B cell (primary cell): ENCODE data around the gene TBX20. TPM values are rescaled to one million over a fixed set of nuclear protein-coding genes. Genes with fewer than 3 reads are reported as not detected.

Experiments used
- ATAC-seq: fragments of 200-7000 bp; cut with Tn5 transposase; one replicate; pipeline ENCODE4 v1.10.0; 2021; ENCODE audit warnings: low read depth, mild to moderate bottlenecking, moderate number of reproducible peaks, moderate library complexity
- CTCF ChIA-PET: fragments of 350-600 bp; sonication (Branson Sonifier 250); formaldehyde crosslinking; loops from one replicate; lab custom pipeline; 2021; ENCODE audit warnings: antibody characterized with exemption, inconsistent platforms; lab: Charles Lee
- POLR2A ChIA-PET: fragments of 350-600 bp; sonication (Branson Sonifier 250); formaldehyde crosslinking; loops from one replicate; lab custom pipeline; 2021; ENCODE audit warnings: antibody characterized with exemption; lab: Charles Lee
- DNase-seq: peaks from one replicate; pipeline ENCODE4 v3.0.0; 2013
- H2AFZ ChIP-seq: 2 replicates; pipeline ENCODE4 v1.6.1; 2012; ENCODE audit warnings: mild to moderate bottlenecking, low read depth, low read length; ENCODE audit not compliant: insufficient read depth, poor library complexity, severe bottlenecking
- H3K27ac ChIP-seq, 2 donors: 1 replicate in 1 of 2; 2 replicates in 1 of 2; pipeline ENCODE4 v1.5.1; 2012 to 2013; ENCODE audit warnings: low read length in 2 of 2, mild to moderate bottlenecking in 2 of 2, moderate library complexity in 1 of 2
- H3K27me3 ChIP-seq, 4 experiments: fragments of 200-600 bp in 1 of 4; sonication (generic) in 1 of 4; replicated peaks in 1 of 4; 1 replicate in 2 of 4; 2 replicates in 2 of 4; pipeline versions ENCODE4 v1.6.1 to v1.7.0; 2013 to 2016; ENCODE audit warnings: low read length in 3 of 4, mild to moderate bottlenecking in 2 of 4, mixed read lengths in 1 of 4, moderate library complexity in 1 of 4; ENCODE audit not compliant: insufficient read depth in 4 of 4, control insufficient read depth in 3 of 4; ENCODE audit errors: control extremely low read depth in 1 of 4
- H3K36me3 ChIP-seq, 2 experiments: replicated peaks in 1 of 2; 1 replicate in 1 of 2; 2 replicates in 1 of 2; pipeline versions ENCODE4 v1.6.1 to v1.7.1; 2013; ENCODE audit warnings: low read length in 1 of 2; ENCODE audit not compliant: insufficient read depth in 2 of 2, control insufficient read depth in 1 of 2; ENCODE audit errors: control extremely low read depth in 1 of 2, extremely low read depth in 1 of 2
- H3K4me1 ChIP-seq, 2 donors: fragments of 200-600 bp in 1 of 2; sonication (generic) in 1 of 2; 1 replicate in 1 of 2; 2 replicates in 1 of 2; pipeline versions ENCODE4 v1.5.1 to v1.6.1; 2013 to 2017; ENCODE audit warnings: low read length in 2 of 2; ENCODE audit not compliant: control insufficient read depth in 2 of 2, insufficient read depth in 2 of 2
- H3K4me2 ChIP-seq: replicated peaks from 2 replicates; pipeline ENCODE3; 2012; ENCODE audit warnings: mild to moderate bottlenecking, low read depth, low read length; ENCODE audit not compliant: poor library complexity, severe bottlenecking
- H3K4me3 ChIP-seq, 5 experiments: fragments of 200-600 bp in 1 of 5; sonication (generic) in 1 of 5; 1 replicate in 3 of 5; 2 replicates in 2 of 5; pipeline versions ENCODE4 v1.5.1 to v1.7.0; 2011 to 2016; ENCODE audit warnings: low read length in 4 of 5, mild to moderate bottlenecking in 4 of 5, low read depth in 2 of 5, control low read depth in 1 of 5, moderate library complexity in 1 of 5; ENCODE audit not compliant: insufficient read depth in 1 of 5; ENCODE audit errors: control extremely low read depth in 1 of 5, extremely low read depth in 1 of 5
- H3K79me2 ChIP-seq: fragments of 200-600 bp; sonication (generic); one replicate; pipeline ENCODE4 v1.6.0; 2016; ENCODE audit warnings: low read length; ENCODE audit not compliant: control insufficient read depth, insufficient read depth
- H3K9ac ChIP-seq: fragments of 200-600 bp; sonication (generic); 2 replicates; pipeline ENCODE4 v1.6.1; 2017; ENCODE audit warnings: mild to moderate bottlenecking, low read length, moderate library complexity
- H3K9me3 ChIP-seq, 3 donors: one replicate each; pipeline versions ENCODE4 v1.6.1 to v1.7.1; 2013; ENCODE audit warnings: low read length in 2 of 3; ENCODE audit not compliant: control insufficient read depth in 2 of 3, insufficient read depth in 1 of 3; ENCODE audit errors: control extremely low read depth in 1 of 3
- H4K20me1 ChIP-seq: 2 replicates; pipeline ENCODE4 v1.6.0; 2012; ENCODE audit warnings: mild to moderate bottlenecking, low read length; ENCODE audit not compliant: insufficient read depth, control insufficient read depth, poor library complexity, severe bottlenecking
- H3K27ac Mint-ChIP-seq: one replicate; pipeline ENCODE4 v1.8.0; 2021; ENCODE audit warnings: mixed read lengths
- H3K27me3 Mint-ChIP-seq: one replicate; pipeline ENCODE4 v1.8.0; 2021; ENCODE audit warnings: mixed read lengths
- H3K4me1 Mint-ChIP-seq: one replicate; pipeline ENCODE4 v1.8.0; 2021; ENCODE audit warnings: mixed read lengths
- H3K4me3 Mint-ChIP-seq: one replicate; pipeline ENCODE4 v1.8.0; 2021; ENCODE audit warnings: mixed read lengths
- H3K9me3 Mint-ChIP-seq: one replicate; pipeline ENCODE4 v1.8.0; 2022; ENCODE audit warnings: mixed read lengths; ENCODE audit not compliant: insufficient read depth
- EZH2 ChIP-seq: IDR thresholded peaks from 2 replicates; pipeline ENCODE4 v1.6.1; 2012; ENCODE audit warnings: borderline replicate concordance, low read depth, mild to moderate bottlenecking, moderate library complexity, low read length; ENCODE audit not compliant: insufficient read depth, poor library complexity, severe bottlenecking
- whole genome bisulfite sequencing: methylation state at CpG from one replicate; pipeline ENCODE4 v1.1.5; 2013; ENCODE audit warnings: missing lambda C conversion rate; ENCODE audit not compliant: insufficient coverage; 5-methylcytosine and 5-hydroxymethylcytosine counted together
- intact Hi-C: fragments of 100-400 bp; cut with micrococcal nuclease; formaldehyde crosslinking; loops from one replicate; pipeline ENCODE4 v1.10.0; 2022
- polyA minus RNA-seq: library from RNA; depleted of rRNA, polyadenylated mRNA; stranded (reverse); fragments of >200 nt; gene quantifications from 2 replicates; pipeline ENCODE4 v1.2.3, GENCODE V29; 2012
- polyA plus RNA-seq: library from polyadenylated mRNA; depleted of rRNA; stranded (reverse); fragments of >200 nt; gene quantifications from 2 replicates; pipeline ENCODE4 v1.2.3, GENCODE V29; 2012
- total RNA-seq, 2 donors: library from RNA; stranded (reverse); fragments of 120-200 nt in 1 of 2; gene quantifications; 1 replicate in 1 of 2; 2 replicates in 1 of 2; pipeline versions ENCODE4 v1.2.3 to v1.2.4, GENCODE V29; 2013 to 2022
- TF ChIP-seq, protein P1 (sequence below): fragments of 200-600 bp; IDR thresholded peaks from one replicate; pipeline ENCODE4 v1.8.0; 2022; ENCODE audit warnings: antibody characterized with exemption, mild to moderate bottlenecking

TBX20 gene, protein sequence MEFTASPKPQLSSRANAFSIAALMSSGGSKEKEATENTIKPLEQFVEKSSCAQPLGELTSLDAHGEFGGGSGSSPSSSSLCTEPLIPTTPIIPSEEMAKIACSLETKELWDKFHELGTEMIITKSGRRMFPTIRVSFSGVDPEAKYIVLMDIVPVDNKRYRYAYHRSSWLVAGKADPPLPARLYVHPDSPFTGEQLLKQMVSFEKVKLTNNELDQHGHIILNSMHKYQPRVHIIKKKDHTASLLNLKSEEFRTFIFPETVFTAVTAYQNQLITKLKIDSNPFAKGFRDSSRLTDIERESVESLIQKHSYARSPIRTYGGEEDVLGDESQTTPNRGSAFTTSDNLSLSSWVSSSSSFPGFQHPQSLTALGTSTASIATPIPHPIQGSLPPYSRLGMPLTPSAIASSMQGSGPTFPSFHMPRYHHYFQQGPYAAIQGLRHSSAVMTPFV
- total RNA-seq (0.25 TPM in 1 of 2 replicates, not detected in the other), polyA plus RNA-seq (not detected in 2 replicates), polyA minus RNA-seq (not detected in 2 replicates)
- total RNA-seq (2013) = not detected

GRCh38 chr7:35253710-35254495, at the start of gene TBX20:
TSS of gene TBX20 (minus strand) at chr7:35254100. CDS start at chr7:35253620, 480 bp downstream.
- POLR2A ChIA-PET = no interaction called here
- no peak within 1 kb of the TSS for H3K27ac ChIP-seq
- peak within 1 kb of the TSS; percentile 56 for H3K9ac ChIP-seq
- H3K79me2 ChIP-seq = no peaks in the 10 kb centered on the region
- intact Hi-C loops = no loop called here
- H3K9me3 Mint-ChIP-seq = no peaks in the 10 kb centered on the region
- CTCF ChIA-PET = no interaction called here
- peak within 1 kb of the TSS; percentile 70 for H3K4me3 Mint-ChIP-seq
- H3K4me2 ChIP-seq = peak within 1 kb of the TSS; percentile 77
- peaks cover 2 to 60% (median 17%) of the 10 kb centered on the region in 3 donors for H3K9me3 ChIP-seq
- no peaks in the 10 kb centered on the region for H3K36me3 ChIP-seq
- no peaks in the 10 kb centered on the region for H4K20me1 ChIP-seq
- no peak for TF ChIP-seq EZH2
- TF ChIP-seq, protein P1, sequence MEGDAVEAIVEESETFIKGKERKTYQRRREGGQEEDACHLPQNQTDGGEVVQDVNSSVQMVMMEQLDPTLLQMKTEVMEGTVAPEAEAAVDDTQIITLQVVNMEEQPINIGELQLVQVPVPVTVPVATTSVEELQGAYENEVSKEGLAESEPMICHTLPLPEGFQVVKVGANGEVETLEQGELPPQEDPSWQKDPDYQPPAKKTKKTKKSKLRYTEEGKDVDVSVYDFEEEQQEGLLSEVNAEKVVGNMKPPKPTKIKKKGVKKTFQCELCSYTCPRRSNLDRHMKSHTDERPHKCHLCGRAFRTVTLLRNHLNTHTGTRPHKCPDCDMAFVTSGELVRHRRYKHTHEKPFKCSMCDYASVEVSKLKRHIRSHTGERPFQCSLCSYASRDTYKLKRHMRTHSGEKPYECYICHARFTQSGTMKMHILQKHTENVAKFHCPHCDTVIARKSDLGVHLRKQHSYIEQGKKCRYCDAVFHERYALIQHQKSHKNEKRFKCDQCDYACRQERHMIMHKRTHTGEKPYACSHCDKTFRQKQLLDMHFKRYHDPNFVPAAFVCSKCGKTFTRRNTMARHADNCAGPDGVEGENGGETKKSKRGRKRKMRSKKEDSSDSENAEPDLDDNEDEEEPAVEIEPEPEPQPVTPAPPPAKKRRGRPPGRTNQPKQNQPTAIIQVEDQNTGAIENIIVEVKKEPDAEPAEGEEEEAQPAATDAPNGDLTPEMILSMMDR = no peak
- peaks cover 76% of the 10 kb centered on the region for H3K27me3 Mint-ChIP-seq
- 8% methylated on average over 76 of the region's 76 CpGs for WGBS
- DNase-seq (peak; percentile 61), ATAC-seq (peak; percentile 66)
- peaks cover 0 to 90% (median 80%) of the 10 kb centered on the region in 4 experiments for H3K27me3 ChIP-seq
- peaks cover 15% of the 10 kb centered on the region for H3K4me1 Mint-ChIP-seq
- H3K4me1 ChIP-seq = peaks cover 20 to 49% of the 10 kb centered on the region in 2 donors
- no peak within 1 kb of the TSS for H3K27ac Mint-ChIP-seq
- H3K4me3 ChIP-seq = peak within 1 kb of the TSS in 4 of 5 experiments; percentile 23 to 51 (median 42)
- H2AFZ ChIP-seq = peak within 1 kb of the TSS; percentile 70
